K562 (cell line): ENCODE measurements around the gene PCSK6. TPM values are rescaled to one million over a fixed set of nuclear protein-coding genes. Genes with fewer than 3 reads are reported as not detected.

Source experiments
- CREM ChIP-seq: IDR thresholded peaks from 2 replicates; pipeline ENCODE4 v1.6.1; 2014; ENCODE audit warnings: antibody characterized with exemption, low read depth
- HDAC1 ChIP-seq, 2 experiments: fragments of 450-650 bp; IDR thresholded peaks; 2 replicates each; pipeline ENCODE4 v1.6.1; 2016 to 2017; ENCODE audit warnings: inconsistent platforms in 1 of 2, mild to moderate bottlenecking in 1 of 2, moderate library complexity in 1 of 2
- HDAC3 ChIP-seq: fragments of 450-650 bp; IDR thresholded peaks from 2 replicates; pipeline ENCODE4 v1.6.1; 2018; ENCODE audit warnings: borderline replicate concordance, mild to moderate bottlenecking, moderate library complexity; ENCODE audit not compliant: partially characterized antibody
- RB1 ChIP-seq: fragments of 450-650 bp; IDR thresholded peaks from 2 replicates; pipeline ENCODE4 v1.6.1; 2017; ENCODE audit warnings: low read depth, mild to moderate bottlenecking
- THAP7 ChIP-seq: fragments of 250-450 bp; sonication (Bioruptor Pico); IDR thresholded peaks from 2 replicates; pipeline ENCODE4 v1.5.0; 2021
- ZBTB40 ChIP-seq, 2 experiments: fragments of 450-650 bp in 1 of 2; sonication (generic) in 1 of 2; formaldehyde crosslinking in 1 of 2; IDR thresholded peaks; 2 replicates each; pipeline versions ENCODE4 v1.7.1 to v1.9.0; 2016 to 2022; ENCODE audit warnings: inconsistent platforms in 1 of 2, mild to moderate bottlenecking in 1 of 2, missing genetic modification reagents in 1 of 2
- ZEB2 ChIP-seq: fragments of 450-650 bp; IDR thresholded peaks from 2 replicates; pipeline ENCODE4 v1.6.1; 2016
- ZNF41 ChIP-seq: fragments of 250-450 bp; sonication (Bioruptor Pico); conservative IDR thresholded peaks from 2 replicates; pipeline ENCODE4 v1.4.0; 2020; ENCODE audit warnings: mild to moderate bottlenecking
- ZNF592 ChIP-seq: fragments of 450-650 bp; IDR thresholded peaks from 2 replicates; pipeline ENCODE4 v1.6.1; 2017; ENCODE audit warnings: antibody characterized with exemption, mild to moderate bottlenecking
- polyA plus RNA-seq, 8 experiments: library from polyadenylated mRNA; depleted of rRNA in 4 of 8; stranded (reverse) in 5 of 8; unstranded in 3 of 8; fragments of >200 nt; fragmentation: Nextera tagmentation in 2 of 8; fragmentation: Illumina TruSeq in 1 of 8; extraction: Ambion mirVana in 2 of 8; extraction: Trizol in 1 of 8; gene quantifications; 2 replicates each; pipeline versions ENCODE4 v1.2.1 to v1.2.3, GENCODE V29; 2011 to 2014; ENCODE audit warnings: inconsistent platforms in 1 of 8, missing spikeins in 1 of 8
- total RNA-seq, 7 experiments: library from RNA; depleted of rRNA in 6 of 7; stranded (reverse); fragments of >200 nt in 6 of 7; fragmentation: Illumina TruSeq in 2 of 7; extraction: Trizol in 2 of 7; gene quantifications; 2 replicates each; pipeline versions ENCODE4 v1.2.1 to v1.2.3, GENCODE V29; 2011 to 2021; ENCODE audit warnings: low replicate concordance in 1 of 7

PCSK6 gene
- total and polyA plus RNA-seq, 9 of the 15 experiments (the other 6 are each of a cell fraction or from before 2014, with no cell fraction given), result 2.2 to 32.6 (median 14.5) TPM

- peak in 1 of 2 experiments; percentile 84; a peak in 2 of 4 replicates for TF ChIP-seq HDAC1 (IDR thresholded peaks at IDR 0.05)
- TF ChIP-seq CREM, result peak; percentile 50; the same call in 1 of the 2 replicates
- peak; percentile 81; the same call in 1 of the 2 replicates for TF ChIP-seq ZNF592
- peak; percentile 21; the same call in 1 of the 2 replicates for TF ChIP-seq ZEB2
- TF ChIP-seq THAP7 (CRISPR knock-in tag), result no peak
- no peak for TF ChIP-seq ZNF41 (CRISPR knock-in tag)
- no peak for TF ChIP-seq RB1
- TF ChIP-seq HDAC3, result peak; percentile 71
- TF ChIP-seq ZBTB40 (IDR thresholded peaks at IDR 0.05), result no peak
- TF ChIP-seq ZBTB40 (CRISPR knock-in tag; IDR thresholded peaks at IDR 0.05), result no peak
These were observed 43.7 kb downstream of the PCSK6 start (continued) for GRCh38 chr15:101445562-101446517.
